Endothelial cell of umbilical vein (primary cell): ENCODE results near the gene MAP1B.

Source experiments
- CTCF ChIP-seq, 2 donors: IDR thresholded peaks; 1 replicate in 1 of 2; 2 replicates in 1 of 2; pipeline ENCODE4 v1.5.1; 2011; ENCODE audit warnings: low read length in 2 of 2, mild to moderate bottlenecking in 2 of 2, moderate library complexity in 2 of 2, control low read depth in 1 of 2, inconsistent platforms in 1 of 2, low read depth in 1 of 2; ENCODE audit not compliant: insufficient read depth in 1 of 2; ENCODE audit errors: extremely low read depth in 1 of 2
- EZH2 ChIP-seq: IDR thresholded peaks from 2 replicates; pipeline ENCODE4 v1.6.1; 2012; ENCODE audit warnings: borderline replicate concordance, low read depth, mild to moderate bottlenecking, moderate library complexity, low read length, inconsistent platforms; ENCODE audit not compliant: severe bottlenecking
- FOS ChIP-seq: IDR thresholded peaks from 2 replicates; pipeline ENCODE4 v1.6.1; 2011; ENCODE audit warnings: mild to moderate bottlenecking, low read length, moderate library complexity, borderline replicate concordance; ENCODE audit not compliant: insufficient read depth
- GATA2 ChIP-seq: IDR thresholded peaks from 2 replicates; pipeline ENCODE4 v1.7.0; 2011; ENCODE audit warnings: low read depth, mild to moderate bottlenecking, moderate library complexity, mixed read lengths, low read length; ENCODE audit not compliant: insufficient read length, insufficient read depth
- MAX ChIP-seq: IDR thresholded peaks from 2 replicates; pipeline ENCODE4 v1.6.1; 2011; ENCODE audit not compliant: insufficient read depth, insufficient read length
- POLR2A ChIP-seq: IDR thresholded peaks from 2 replicates; pipeline ENCODE4 v1.6.1; 2012; ENCODE audit warnings: low read depth, mild to moderate bottlenecking, control low read depth, low read length

DNA sequence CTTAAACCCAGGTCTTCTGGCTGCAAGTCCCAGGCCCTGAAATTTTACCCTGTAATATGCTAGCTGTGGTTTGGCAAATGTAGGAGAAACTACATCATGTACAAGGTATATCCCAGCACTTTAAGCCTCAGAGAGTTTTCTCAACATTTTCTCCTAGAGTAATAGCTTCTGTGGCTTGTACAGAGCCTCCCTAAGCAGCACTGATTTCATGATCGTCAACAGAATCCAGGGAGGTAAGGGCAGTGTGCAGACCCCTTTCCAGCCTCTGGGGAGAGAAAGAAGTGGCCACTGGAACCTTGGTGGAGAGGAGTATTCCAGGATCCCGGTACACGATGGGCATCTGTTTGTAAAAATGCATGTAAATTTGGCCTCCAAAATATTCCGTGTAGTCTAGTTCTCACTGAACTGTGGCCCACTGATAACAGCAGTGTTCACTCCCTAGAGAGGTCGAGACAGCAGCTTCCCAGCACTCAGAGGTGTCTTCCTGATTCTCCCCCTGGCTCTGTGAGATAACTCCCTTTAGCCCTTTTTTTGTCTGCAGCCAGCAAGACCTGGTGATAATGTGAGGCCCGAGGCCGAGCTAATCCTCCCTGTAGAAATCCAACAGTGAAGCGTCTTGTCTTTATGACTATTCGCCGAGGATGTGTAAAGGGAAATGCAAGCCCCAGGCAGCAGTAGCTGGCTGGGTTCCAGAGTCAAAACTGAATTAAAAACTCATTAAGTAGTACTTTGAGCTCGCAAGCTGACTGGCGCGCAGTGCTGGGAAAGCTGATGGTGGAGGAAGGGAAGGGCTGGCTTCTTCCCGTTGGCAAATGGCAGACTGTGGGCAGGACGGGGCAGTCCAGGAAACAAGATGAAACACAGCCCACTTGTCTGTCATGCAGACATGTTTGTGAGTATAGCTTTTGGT lies 59.0 kb downstream of the MAP1B start:
- no peak for TF ChIP-seq CTCF (IDR thresholded peaks at IDR 0.05; ENCODE audit: extremely low read depth in 1 of 2, insufficient read depth in 1 of 2, low read depth in 1 of 2, low read length in 2 of 2)
- TF ChIP-seq EZH2: no peak
- no peak for TF ChIP-seq MAX
- TF ChIP-seq GATA2: no peak
- TF ChIP-seq FOS: no peak
- no peak for TF ChIP-seq POLR2A
